DOHH2 (cell line): ENCODE measurements around the gene MYH7.

Experiments used
- H3F3A ChIP-seq: fragments of 200-600 bp; sonication (generic), shearing (Covaris generic); 2 replicates; pipeline ENCODE4 v1.6.0; 2016; ENCODE audit warnings: antibody characterized with exemption, mild to moderate bottlenecking; ENCODE audit not compliant: control insufficient read depth, insufficient read depth
- H3K27ac ChIP-seq: fragments of 200-600 bp; sonication (generic); 2 replicates; pipeline ENCODE4 v1.5.1; 2014; ENCODE audit warnings: low read depth, mild to moderate bottlenecking, low read length, moderate library complexity
- H3K27me3 ChIP-seq: fragments of 200-600 bp; sonication (generic); 2 replicates; pipeline ENCODE4 v1.6.1; 2014; ENCODE audit warnings: mild to moderate bottlenecking, low read length, mixed read lengths; ENCODE audit not compliant: control insufficient read depth
- H3K36me3 ChIP-seq: fragments of 200-600 bp; sonication (generic); 2 replicates; pipeline ENCODE4 v1.6.1; 2014; ENCODE audit warnings: mild to moderate bottlenecking, low read length, moderate library complexity, mixed read lengths; ENCODE audit not compliant: control insufficient read depth
- H3K4me1 ChIP-seq: fragments of 200-600 bp; sonication (generic); 2 replicates; pipeline ENCODE4 v1.6.1; 2014; ENCODE audit warnings: mild to moderate bottlenecking, low read length, mixed read lengths; ENCODE audit not compliant: control insufficient read depth
- H3K4me2 ChIP-seq: fragments of 200-600 bp; sonication (generic); 2 replicates; pipeline ENCODE4 v1.6.0; 2014; ENCODE audit warnings: mild to moderate bottlenecking, low read length, moderate library complexity
- H3K4me3 ChIP-seq: fragments of 200-600 bp; sonication (generic); 2 replicates; pipeline ENCODE4 v1.5.1; 2014; ENCODE audit warnings: mild to moderate bottlenecking, low read length, mixed read lengths
- H3K79me2 ChIP-seq: fragments of 200-600 bp; sonication (generic); 2 replicates; pipeline ENCODE4 v1.6.1; 2014; ENCODE audit warnings: mild to moderate bottlenecking, low read length, mixed read lengths; ENCODE audit not compliant: control insufficient read depth
- H3K9me2 ChIP-seq: fragments of 200-600 bp; sonication (generic); replicated peaks from 2 replicates; pipeline ENCODE4 v1.6.1; 2014; ENCODE audit warnings: mild to moderate bottlenecking, low read length, mixed read lengths; ENCODE audit not compliant: control insufficient read depth
- H3K9me3 ChIP-seq: fragments of 200-600 bp; sonication (generic); 2 replicates; pipeline ENCODE4 v1.6.1; 2014; ENCODE audit warnings: antibody characterized with exemption, low read length, mixed read lengths; ENCODE audit not compliant: control insufficient read depth, insufficient read depth
- H4K20me1 ChIP-seq: fragments of 200-600 bp; sonication (generic); 2 replicates; pipeline ENCODE4 v1.6.0; 2014; ENCODE audit warnings: low read depth, mild to moderate bottlenecking, antibody characterized with exemption, low read length, moderate library complexity; ENCODE audit not compliant: control insufficient read depth, insufficient read depth
- EZH2phosphoT487 ChIP-seq: fragments of 200-600 bp; sonication (generic); IDR thresholded peaks from 2 replicates; pipeline ENCODE4 v1.6.1; 2017; ENCODE audit warnings: borderline replicate concordance, mild to moderate bottlenecking, antibody characterized with exemption, low read length, moderate library complexity, mixed read lengths
- TF ChIP-seq, protein P1 (sequence below): fragments of 200-600 bp; sonication (generic); IDR thresholded peaks from one replicate; pipeline ENCODE4 v1.5.1; 2014; ENCODE audit warnings: antibody characterized with exemption, mild to moderate bottlenecking, low read depth, low read length; ENCODE audit not compliant: poor library complexity, severe bottlenecking

The MYH7 gene

DNA sequence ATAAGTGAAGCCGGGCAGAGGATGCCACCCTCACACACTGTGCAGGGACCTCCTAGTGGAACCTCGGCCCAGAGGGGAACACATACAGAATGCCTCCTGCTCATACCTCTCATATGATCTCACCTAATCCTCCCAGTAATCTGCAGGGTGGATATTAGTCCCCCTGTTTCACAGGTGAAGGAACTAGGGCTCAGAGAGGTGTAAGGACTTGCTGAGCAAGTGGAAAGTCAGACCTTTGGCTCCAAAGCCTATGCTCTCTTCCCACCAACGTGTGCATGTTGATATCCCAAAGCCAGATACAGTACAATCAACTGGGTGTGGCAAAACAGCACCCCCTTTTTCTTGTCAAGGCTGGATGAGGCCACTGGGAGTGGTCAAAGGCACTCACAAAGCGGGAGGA, 31.6 kb downstream of the MYH7 start:
- Histone ChIP-seq H3K9me2 (no peaks in the 10 kb centered on the region), H4K20me1 (no peaks in the 10 kb centered on the region), H3K36me3 (no peaks in the 10 kb centered on the region), H3K27ac (no peak overlapping the region), H3F3A (no peaks in the 10 kb centered on the region), H3K4me2 (no peak overlapping the region), H3K4me3 (no peak overlapping the region), H3K4me1 (no peaks in the 10 kb centered on the region), H3K9me3 (no peaks in the 10 kb centered on the region), H3K27me3 (no peaks in the 10 kb centered on the region), H3K79me2 (no peaks in the 10 kb centered on the region)
- TF ChIP-seq, protein P1, sequence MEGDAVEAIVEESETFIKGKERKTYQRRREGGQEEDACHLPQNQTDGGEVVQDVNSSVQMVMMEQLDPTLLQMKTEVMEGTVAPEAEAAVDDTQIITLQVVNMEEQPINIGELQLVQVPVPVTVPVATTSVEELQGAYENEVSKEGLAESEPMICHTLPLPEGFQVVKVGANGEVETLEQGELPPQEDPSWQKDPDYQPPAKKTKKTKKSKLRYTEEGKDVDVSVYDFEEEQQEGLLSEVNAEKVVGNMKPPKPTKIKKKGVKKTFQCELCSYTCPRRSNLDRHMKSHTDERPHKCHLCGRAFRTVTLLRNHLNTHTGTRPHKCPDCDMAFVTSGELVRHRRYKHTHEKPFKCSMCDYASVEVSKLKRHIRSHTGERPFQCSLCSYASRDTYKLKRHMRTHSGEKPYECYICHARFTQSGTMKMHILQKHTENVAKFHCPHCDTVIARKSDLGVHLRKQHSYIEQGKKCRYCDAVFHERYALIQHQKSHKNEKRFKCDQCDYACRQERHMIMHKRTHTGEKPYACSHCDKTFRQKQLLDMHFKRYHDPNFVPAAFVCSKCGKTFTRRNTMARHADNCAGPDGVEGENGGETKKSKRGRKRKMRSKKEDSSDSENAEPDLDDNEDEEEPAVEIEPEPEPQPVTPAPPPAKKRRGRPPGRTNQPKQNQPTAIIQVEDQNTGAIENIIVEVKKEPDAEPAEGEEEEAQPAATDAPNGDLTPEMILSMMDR, result no peak

DNA sequence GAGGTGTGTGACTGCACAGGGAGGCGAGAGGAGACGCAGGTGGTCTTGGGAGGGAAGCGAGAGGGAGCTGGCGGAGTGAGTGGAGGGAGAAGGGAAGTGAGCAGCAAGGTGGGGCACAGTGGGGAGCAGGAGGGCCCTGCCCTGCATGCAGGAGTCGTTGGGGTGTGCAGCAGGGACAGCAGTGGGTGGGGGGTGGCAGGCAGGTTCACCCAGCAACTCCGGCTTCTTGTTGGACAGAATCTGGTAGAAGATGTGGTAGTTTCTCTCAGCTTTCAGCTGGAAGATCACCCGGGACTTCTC, 32.4 kb downstream of the MYH7 start:
- Histone ChIP-seq H3K4me2 (no peak overlapping the region), H3K27ac (no peak overlapping the region), H3K36me3 (no peaks in the 10 kb centered on the region), H3F3A (no peaks in the 10 kb centered on the region), H3K79me2 (no peaks in the 10 kb centered on the region), H3K4me1 (no peaks in the 10 kb centered on the region), H4K20me1 (no peaks in the 10 kb centered on the region), H3K9me3 (no peaks in the 10 kb centered on the region), H3K27me3 (no peaks in the 10 kb centered on the region), H3K4me3 (no peak overlapping the region), H3K9me2 (no peaks in the 10 kb centered on the region)
- TF ChIP-seq, protein P1, result no peak
- no peak for TF ChIP-seq EZH2phosphoT487

DNA sequence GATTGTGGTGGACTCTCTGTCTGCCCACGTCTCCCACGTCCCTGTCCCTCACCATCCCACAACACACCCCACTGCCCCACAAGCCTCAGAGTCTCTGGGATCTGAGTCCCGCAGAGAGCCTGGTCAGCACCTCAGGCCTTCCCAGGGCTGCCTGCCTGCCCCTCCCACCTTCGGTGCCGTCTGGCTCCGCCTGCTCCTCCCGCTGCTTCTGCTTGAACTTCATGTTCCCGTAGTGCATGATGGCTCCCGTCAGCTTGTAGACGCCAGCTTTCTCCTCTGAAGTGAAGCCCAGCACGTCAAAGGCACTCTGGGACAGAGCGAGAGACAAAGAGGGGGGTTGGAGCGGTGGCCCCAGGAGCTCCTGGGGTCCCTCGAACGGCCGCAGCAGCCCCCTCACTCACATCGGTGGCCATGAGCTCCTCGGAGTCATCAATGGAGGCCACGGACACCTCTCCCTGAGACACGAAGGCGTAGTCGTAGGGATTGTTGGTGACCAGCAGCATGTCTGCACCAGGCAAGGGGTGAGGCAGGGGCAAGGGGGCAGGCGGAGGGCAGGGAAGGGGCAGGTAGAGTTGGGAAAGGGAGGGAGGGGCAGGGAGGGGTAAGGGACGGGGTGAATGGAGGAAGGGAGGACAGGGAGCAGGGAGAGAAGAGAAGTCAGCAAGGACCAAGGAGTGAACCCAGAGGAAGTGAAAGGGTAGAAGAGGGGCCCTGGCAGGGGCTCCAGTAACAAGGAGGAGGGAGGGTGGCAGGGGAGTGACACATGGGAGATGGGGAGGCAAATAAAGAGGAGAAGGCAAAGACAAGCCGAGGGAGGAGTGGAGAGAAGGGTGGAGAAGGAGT, 32.9 kb downstream of the MYH7 start:
- Histone ChIP-seq H3K4me3 (no peak overlapping the region), H3K4me2 (no peak overlapping the region), H3K36me3 (no peaks in the 10 kb centered on the region), H3K27me3 (no peaks in the 10 kb centered on the region), H4K20me1 (no peaks in the 10 kb centered on the region), H3K4me1 (no peaks in the 10 kb centered on the region), H3K79me2 (no peaks in the 10 kb centered on the region), H3K9me3 (no peaks in the 10 kb centered on the region), H3K9me2 (no peaks in the 10 kb centered on the region), H3K27ac (no peak overlapping the region), H3F3A (no peaks in the 10 kb centered on the region)
- TF ChIP-seq, protein P1, result no peak
- no peak for TF ChIP-seq EZH2phosphoT487
